ENCODE measurements around the gene TOX2. TPM values are rescaled to one million over a fixed set of nuclear protein-coding genes. Genes with fewer than 3 reads are reported as not detected.

The TOX2 gene
- total RNA-seq, 1 donor = 1.1 TPM

GRCh38 chr20:44038681-44039123 is 124.0 kb downstream of the TOX2 start:
- Histone ChIP-seq H3K27me3 (ENCODE audit: insufficient read depth, low read length) (peaks cover 38% of the 10 kb centered on the region), H3K4me1 (ENCODE audit: insufficient read depth, low read length) (no peaks in the 10 kb centered on the region), H3K9me3 (ENCODE audit: low read depth, low read length) (no peaks in the 10 kb centered on the region), H3K36me3 (ENCODE audit: insufficient read depth, low read length) (no peaks in the 10 kb centered on the region), H3K79me2 (ENCODE audit: insufficient read depth, low read length) (no peaks in the 10 kb centered on the region), H3K4me2 (ENCODE audit: insufficient read depth, low read length) (peak overlapping the region; percentile 48), H3K27ac (ENCODE audit: low read depth, low read length) (no peak overlapping the region), H4K20me1 (ENCODE audit: insufficient read depth, low read length) (no peaks in the 10 kb centered on the region), H3K4me3 (ENCODE audit: insufficient read depth, low read length) (peak overlapping the region; percentile 35), H2AFZ (ENCODE audit: low read length) (peak overlapping the region; percentile 35)
- no peak for TF ChIP-seq CTCF (IDR thresholded peaks at IDR 0.05; ENCODE audit: extremely low read depth, low read depth, low read length)
- DNase-seq (ENCODE audit: insufficient read length, low spot score, missing footprints) = peak; percentile 89

GRCh38 chr20:44039147-44039546 is 124.5 kb downstream of the TOX2 start:
- no peak overlapping the region for H2AFZ ChIP-seq (ENCODE audit: low read length)
- H4K20me1 ChIP-seq (ENCODE audit: insufficient read depth, low read length) = no peaks in the 10 kb centered on the region

GRCh38 chr20:44039741-44040140 is 125.1 kb downstream of the TOX2 start:
- Histone ChIP-seq H3K4me3 (ENCODE audit: insufficient read depth, low read length) (no peak overlapping the region), H3K27me3 (ENCODE audit: insufficient read depth, low read length) (peaks cover 33% of the 10 kb centered on the region), H4K20me1 (ENCODE audit: insufficient read depth, low read length) (no peaks in the 10 kb centered on the region), H3K79me2 (ENCODE audit: insufficient read depth, low read length) (no peaks in the 10 kb centered on the region), H3K9me3 (ENCODE audit: low read depth, low read length) (no peaks in the 10 kb centered on the region), H3K4me1 (ENCODE audit: insufficient read depth, low read length) (no peaks in the 10 kb centered on the region), H3K4me2 (ENCODE audit: insufficient read depth, low read length) (no peak overlapping the region), H3K36me3 (ENCODE audit: insufficient read depth, low read length) (no peaks in the 10 kb centered on the region), H3K27ac (ENCODE audit: low read depth, low read length) (no peak overlapping the region), H2AFZ (ENCODE audit: low read length) (no peak overlapping the region)
- TF ChIP-seq CTCF (IDR thresholded peaks at IDR 0.05; ENCODE audit: extremely low read depth, low read depth, low read length) = no peak
- DNase-seq (ENCODE audit: insufficient read length, low spot score, missing footprints) = no peak

More at GRCh38 chr20:44039147-44039546, 124.5 kb downstream of the TOX2 start:
- no peak overlapping the region for H3K4me3 ChIP-seq (ENCODE audit: insufficient read depth, low read length)
- H3K9me3 ChIP-seq (ENCODE audit: low read depth, low read length) = no peaks in the 10 kb centered on the region
- no peak for TF ChIP-seq CTCF (IDR thresholded peaks at IDR 0.05; ENCODE audit: extremely low read depth, low read depth, low read length)
- no peaks in the 10 kb centered on the region for H3K4me1 ChIP-seq (ENCODE audit: insufficient read depth, low read length)
- DNase-seq (ENCODE audit: insufficient read length, low spot score, missing footprints) = peak; percentile 38
- no peaks in the 10 kb centered on the region for H3K36me3 ChIP-seq (ENCODE audit: insufficient read depth, low read length)
- peaks cover 34% of the 10 kb centered on the region for H3K27me3 ChIP-seq (ENCODE audit: insufficient read depth, low read length)
- peak overlapping the region; percentile 48 for H3K4me2 ChIP-seq (ENCODE audit: insufficient read depth, low read length)
- H3K27ac ChIP-seq (ENCODE audit: low read depth, low read length) = no peak overlapping the region
- no peaks in the 10 kb centered on the region for H3K79me2 ChIP-seq (ENCODE audit: insufficient read depth, low read length)

- Histone ChIP-seq H3K27ac (ENCODE audit: low read depth, low read length) (no peak overlapping the region), H4K20me1 (ENCODE audit: insufficient read depth, low read length) (no peaks in the 10 kb centered on the region), H3K36me3 (ENCODE audit: insufficient read depth, low read length) (no peaks in the 10 kb centered on the region), H3K4me2 (ENCODE audit: insufficient read depth, low read length) (no peak overlapping the region), H2AFZ (ENCODE audit: low read length) (no peak overlapping the region), H3K27me3 (ENCODE audit: insufficient read depth, low read length) (peaks cover 33% of the 10 kb centered on the region), H3K4me3 (ENCODE audit: insufficient read depth, low read length) (no peak overlapping the region), H3K9me3 (ENCODE audit: low read depth, low read length) (no peaks in the 10 kb centered on the region), H3K4me1 (ENCODE audit: insufficient read depth, low read length) (no peaks in the 10 kb centered on the region), H3K79me2 (ENCODE audit: insufficient read depth, low read length) (no peaks in the 10 kb centered on the region)
- no peak for TF ChIP-seq CTCF (IDR thresholded peaks at IDR 0.05; ENCODE audit: extremely low read depth, low read depth, low read length)
- no peak for DNase-seq (ENCODE audit: insufficient read length, low spot score, missing footprints)
Measured at GRCh38 chr20:44040202-44040915, 125.7 kb downstream of the TOX2 start.
